HG03039 (cell line): ENCODE measurements around the gene PIAS2.
"Not testable (repeated sequence)": the region's sequence is repeated elsewhere in the genome, so short reads cannot be mapped to it uniquely, and the experiment has no call there.

Source experiments
- ATAC-seq: cut with Tn5 transposase; IDR thresholded peaks from one replicate; pipeline ENCODE4 v1.9.1; 2021; ENCODE audit warnings: mild to moderate bottlenecking, moderate library complexity; ENCODE audit not compliant: unreplicated experiment

PIAS2 gene

GRCh38 chr18:46910856-46911255 lies 6.5 kb downstream of the PIAS2 start:
- no peak for ATAC-seq

GRCh38 chr18:46909497-46909896 lies 7.8 kb downstream of the PIAS2 start:
- no peak for ATAC-seq

GRCh38 chr18:46903406-46903805 lies 13.9 kb downstream of the PIAS2 start:
- ATAC-seq = no peak

GRCh38 chr18:46899274-46899948 lies 17.9 kb downstream of the PIAS2 start:
- ATAC-seq = peak; percentile 89

GRCh38 chr18:46894124-46894523 lies 23.2 kb downstream of the PIAS2 start:
- no peak for ATAC-seq

- no peak for ATAC-seq
These were observed 23.9 kb downstream of the PIAS2 start for GRCh38 chr18:46893360-46893759.

- ATAC-seq = peak; percentile 46
These were observed 24.5 kb downstream of the PIAS2 start for GRCh38 chr18:46892842-46893241.

GRCh38 chr18:46891742-46892214 lies 25.5 kb downstream of the PIAS2 start:
- peak; percentile 85 for ATAC-seq

GRCh38 chr18:46888965-46889364 lies 28.3 kb downstream of the PIAS2 start:
- ATAC-seq = no peak

GRCh38 chr18:46886893-46887292 lies 30.4 kb downstream of the PIAS2 start:
- no peak for ATAC-seq

GRCh38 chr18:46883180-46883579 lies 34.1 kb downstream of the PIAS2 start:
- no peak for ATAC-seq

- no peak for ATAC-seq
These were observed 39.8 kb downstream of the PIAS2 start for GRCh38 chr18:46877329-46877987.

- no peak for ATAC-seq
These were observed 49.0 kb downstream of the PIAS2 start for GRCh38 chr18:46868169-46868921.

GRCh38 chr18:46867367-46868143 lies 49.8 kb downstream of the PIAS2 start:
- ATAC-seq = no peak

- ATAC-seq = no peak
These were observed 50.8 kb downstream of the PIAS2 start for GRCh38 chr18:46866523-46866922.

GRCh38 chr18:46865245-46865644 lies 52.1 kb downstream of the PIAS2 start:
- ATAC-seq = not testable (repeated sequence)

GRCh38 chr18:46859855-46860254 lies 57.5 kb downstream of the PIAS2 start:
- peak; percentile 68 for ATAC-seq

- no peak for ATAC-seq
These were observed 59.0 kb downstream of the PIAS2 start for GRCh38 chr18:46858290-46858689.

- no peak for ATAC-seq
These were observed 60.3 kb downstream of the PIAS2 start for GRCh38 chr18:46856973-46857372.

GRCh38 chr18:46849007-46849406 lies 68.3 kb downstream of the PIAS2 start:
- ATAC-seq = no peak

- no peak for ATAC-seq
These were observed 73.9 kb downstream of the PIAS2 start for GRCh38 chr18:46843372-46843771.
